ENCODE measurements around the gene COMTD1.

DNA sequence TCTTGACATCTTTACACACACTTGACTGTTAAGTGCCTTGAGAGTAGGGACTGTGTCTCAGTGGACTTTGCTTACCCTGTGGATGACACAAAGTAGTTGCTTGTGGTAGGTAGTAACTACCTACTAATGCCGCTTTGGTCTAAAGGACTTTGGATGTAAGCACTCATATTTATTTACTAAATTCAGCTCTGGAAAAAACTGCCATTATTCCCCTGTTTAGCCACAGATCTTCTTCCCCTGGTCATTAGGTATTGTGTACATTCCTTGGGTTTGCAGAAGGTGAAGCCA, 28.0 kb downstream of the COMTD1 start:
- TF ChIP-seq, protein P1, sequence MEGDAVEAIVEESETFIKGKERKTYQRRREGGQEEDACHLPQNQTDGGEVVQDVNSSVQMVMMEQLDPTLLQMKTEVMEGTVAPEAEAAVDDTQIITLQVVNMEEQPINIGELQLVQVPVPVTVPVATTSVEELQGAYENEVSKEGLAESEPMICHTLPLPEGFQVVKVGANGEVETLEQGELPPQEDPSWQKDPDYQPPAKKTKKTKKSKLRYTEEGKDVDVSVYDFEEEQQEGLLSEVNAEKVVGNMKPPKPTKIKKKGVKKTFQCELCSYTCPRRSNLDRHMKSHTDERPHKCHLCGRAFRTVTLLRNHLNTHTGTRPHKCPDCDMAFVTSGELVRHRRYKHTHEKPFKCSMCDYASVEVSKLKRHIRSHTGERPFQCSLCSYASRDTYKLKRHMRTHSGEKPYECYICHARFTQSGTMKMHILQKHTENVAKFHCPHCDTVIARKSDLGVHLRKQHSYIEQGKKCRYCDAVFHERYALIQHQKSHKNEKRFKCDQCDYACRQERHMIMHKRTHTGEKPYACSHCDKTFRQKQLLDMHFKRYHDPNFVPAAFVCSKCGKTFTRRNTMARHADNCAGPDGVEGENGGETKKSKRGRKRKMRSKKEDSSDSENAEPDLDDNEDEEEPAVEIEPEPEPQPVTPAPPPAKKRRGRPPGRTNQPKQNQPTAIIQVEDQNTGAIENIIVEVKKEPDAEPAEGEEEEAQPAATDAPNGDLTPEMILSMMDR (IDR thresholded peaks at IDR 0.05; ENCODE audit: extremely low read depth in 1 of 2, insufficient read depth in 1 of 2, low read depth in 1 of 2, low read length in 2 of 2), result no peak
- TF ChIP-seq POLR2A (IDR thresholded peaks at IDR 0.05; ENCODE audit: low read depth, low read length) (no peak), EZH2 (IDR thresholded peaks at IDR 0.05; ENCODE audit: borderline replicate concordance, low read depth, low read length, severe bottlenecking) (no peak), POLR2AphosphoS5 (IDR thresholded peaks at IDR 0.05; ENCODE audit: insufficient read depth, low read depth, low read length) (no peak), GATA2 (IDR thresholded peaks at IDR 0.05; ENCODE audit: insufficient read depth, insufficient read length, low read depth, low read length) (no peak), FOS (IDR thresholded peaks at IDR 0.05; ENCODE audit: borderline replicate concordance, insufficient read depth, low read length) (no peak), JUN (IDR thresholded peaks at IDR 0.05; ENCODE audit: borderline replicate concordance, insufficient read depth, insufficient read length, low read depth) (no peak)
